Upper lobe of left lung (tissue), 6 donors: Measurements from ENCODE around the gene ZDHHC9. TPM values are rescaled to one million over a fixed set of nuclear protein-coding genes. Genes with fewer than 3 reads are reported as not detected.

Source experiments
- ATAC-seq, 2 donors: fragments of 200-7000 bp; cut with Tn5 transposase; one replicate each; pipeline ENCODE4 v1.9.1; 2022; ENCODE audit warnings: mild to moderate bottlenecking in 2 of 2, moderate library complexity in 2 of 2; ENCODE audit not compliant: low FRiP score in 2 of 2
- DNase-seq, 2 donors: peaks; one replicate each; pipeline ENCODE4 v3.0.0-alpha.2; 2019 to 2020
- H3K27ac ChIP-seq, 4 donors: fragments of 200-600 bp; sonication (generic); one replicate each; pipeline ENCODE4 v1.5.1; 2016 to 2019
- H3K27me3 ChIP-seq, 4 donors: fragments of 200-600 bp; sonication (generic); one replicate each; pipeline ENCODE4 v1.5.1; 2017 to 2019
- H3K36me3 ChIP-seq, 4 donors: fragments of 200-600 bp; sonication (generic); one replicate each; pipeline ENCODE4 v1.5.1; 2016 to 2019
- H3K4me1 ChIP-seq, 4 donors: fragments of 200-600 bp; sonication (generic); one replicate each; pipeline ENCODE4 v1.5.1; 2018 to 2019
- H3K4me3 ChIP-seq, 4 donors: fragments of 200-600 bp; sonication (generic); one replicate each; pipeline ENCODE4 v1.5.1; 2017 to 2019; ENCODE audit warnings: mild to moderate bottlenecking in 2 of 4, moderate library complexity in 1 of 4
- H3K9me3 ChIP-seq, 4 donors: fragments of 200-600 bp; sonication (generic); one replicate each; pipeline ENCODE4 v1.5.1; 2018 to 2019
- CTCF ChIP-seq, 6 experiments: fragments of 450-650 bp in 4 of 6; fragments of 200-600 bp in 2 of 6; sonication (generic) in 2 of 6; IDR thresholded peaks; one replicate each; pipeline ENCODE4 v1.5.1; 2016 to 2019; ENCODE audit warnings: antibody characterized with exemption in 6 of 6
- EP300 ChIP-seq, 4 donors: sonication (generic); formaldehyde crosslinking; IDR thresholded peaks; one replicate each; pipeline ENCODE4 v1.5.1; 2017; ENCODE audit warnings: antibody characterized with exemption in 4 of 4, control low read depth in 2 of 4
- POLR2A ChIP-seq, 4 donors: fragments of 450-650 bp; IDR thresholded peaks; one replicate each; pipeline ENCODE4 v1.5.1; 2016 to 2017; ENCODE audit warnings: antibody characterized with exemption in 4 of 4, mild to moderate bottlenecking in 2 of 4
- POLR2AphosphoS5 ChIP-seq, 2 donors: sonication (generic); formaldehyde crosslinking; IDR thresholded peaks; one replicate each; pipeline ENCODE4 v1.5.1; 2017; ENCODE audit warnings: antibody characterized with exemption in 2 of 2
- WGBS, 2 donors: methylation state at CpG; one replicate each; pipeline ENCODE4 v1.1.5; 2017 to 2018; 5-methylcytosine and 5-hydroxymethylcytosine counted together
- total RNA-seq, 6 donors: library from RNA; depleted of rRNA in 4 of 6; stranded (reverse); fragments of >200 nt in 4 of 6; gene quantifications; one replicate each; pipeline versions ENCODE4 v1.1.0 to v1.2.1, GENCODE V29; 2016 to 2021
- donor health status: DM: no; HTN: no; CAD: no; lungs with moderate emphysema.
- donor health status: DM: no; HTN: yes; CAD: no; lungs with severe emphysema.

ZDHHC9 gene
- 10 to 100 TPM; 16.8 to 67.8 (median 41.7) TPM for total RNA-seq

- ATAC-seq (peak; percentile 91 to 99), DNase-seq (peak; percentile 91 to 94)
- WGBS, 2 donors = 0 to 42% methylated on average over 1 to 66 of the region's 72 CpGs
- H3K4me3 ChIP-seq = peak within 1 kb of the TSS; percentile 61 to 91 (median 74)
- no peak for TF ChIP-seq EP300 (IDR thresholded peaks at IDR 0.05)
- TF ChIP-seq POLR2A (IDR thresholded peaks at IDR 0.05) = peak in 3 of 4 donors; percentile 31 to 69 (median 57)
- TF ChIP-seq CTCF (IDR thresholded peaks at IDR 0.05) = peak in 2 of 6 experiments; percentile 28 to 32
- peak; percentile 58 to 66 for TF ChIP-seq POLR2AphosphoS5 (IDR thresholded peaks at IDR 0.05)
- peaks cover 0 to 4% (median 2%) of the 10 kb centered on the region in 4 donors for H3K4me1 ChIP-seq
- H3K36me3 ChIP-seq = no peaks in the 10 kb centered on the region
- peak within 1 kb of the TSS; percentile 85 to 88 (median 86) for H3K27ac ChIP-seq
- no peaks in the 10 kb centered on the region for H3K27me3 ChIP-seq
- no peaks in the 10 kb centered on the region for H3K9me3 ChIP-seq
These were observed at the start of gene ZDHHC9 for GRCh38 chrX:129843459-129844306. ZDHHC9 (minus strand) TSS chrX:129843886; CDS start chrX:129841945, 1,941 bp downstream.

GRCh38 chrX:129877401-129877800, 33.7 kb upstream of the ZDHHC9 start:
- H3K27me3 ChIP-seq = no peaks in the 10 kb centered on the region
- no peaks in the 10 kb centered on the region for H3K4me1 ChIP-seq
- H3K27ac ChIP-seq = peak overlapping the region in 1 of 4 donors; percentile 30
- WGBS, 2 donors = 85 to 92% methylated on average over 5 of the region's 5 CpGs
- TF ChIP-seq EP300 (IDR thresholded peaks at IDR 0.05) (no peak), POLR2A (IDR thresholded peaks at IDR 0.05) (no peak), POLR2AphosphoS5 (IDR thresholded peaks at IDR 0.05) (no peak), CTCF (IDR thresholded peaks at IDR 0.05) (no peak)
- DNase-seq (no peak), ATAC-seq (peak in 1 of 2 donors; percentile 34)
- no peak overlapping the region for H3K4me3 ChIP-seq
- H3K36me3 ChIP-seq = no peaks in the 10 kb centered on the region
- H3K9me3 ChIP-seq = no peaks in the 10 kb centered on the region

- DNase-seq (peak in 1 of 2 donors; percentile 30), ATAC-seq (peak in 1 of 2 donors; percentile 53)
- 53% methylated on average over 4 of the region's 4 CpGs; no CpG with 5 or more reads in 1 of the 2 donors for WGBS, 2 donors
- Histone ChIP-seq H3K9me3 (no peaks in the 10 kb centered on the region), H3K36me3 (no peaks in the 10 kb centered on the region), H3K4me1 (no peaks in the 10 kb centered on the region), H3K4me3 (no peak overlapping the region), H3K27me3 (no peaks in the 10 kb centered on the region), H3K27ac (peak overlapping the region in 1 of 4 donors; percentile 30)
- TF ChIP-seq POLR2A (IDR thresholded peaks at IDR 0.05) = no peak
- no peak for TF ChIP-seq POLR2AphosphoS5 (IDR thresholded peaks at IDR 0.05)
- no peak for TF ChIP-seq CTCF (IDR thresholded peaks at IDR 0.05)
- peak in 1 of 4 donors; percentile 37 for TF ChIP-seq EP300 (IDR thresholded peaks at IDR 0.05)
These were observed 33.2 kb upstream of the ZDHHC9 start for GRCh38 chrX:129876771-129877305.

GRCh38 chrX:129875669-129876068, 32.0 kb upstream of the ZDHHC9 start:
- ATAC-seq = no peak
- Histone ChIP-seq H3K27ac (no peak overlapping the region), H3K4me1 (no peaks in the 10 kb centered on the region), H3K9me3 (no peaks in the 10 kb centered on the region), H3K36me3 (no peaks in the 10 kb centered on the region), H3K27me3 (no peaks in the 10 kb centered on the region), H3K4me3 (no peak overlapping the region)
- DNase-seq = no peak
- no peak for TF ChIP-seq POLR2AphosphoS5 (IDR thresholded peaks at IDR 0.05)
- no peak for TF ChIP-seq POLR2A (IDR thresholded peaks at IDR 0.05)
- no peak for TF ChIP-seq CTCF (IDR thresholded peaks at IDR 0.05)
- no peak for TF ChIP-seq EP300 (IDR thresholded peaks at IDR 0.05)
- WGBS, 2 donors = 48 to 50% methylated on average over 1 to 3 of the region's 3 CpGs
